Lower leg skin (tissue), 4 donors: ENCODE data around the gene SLC4A4. TPM values are rescaled to one million over a fixed set of nuclear protein-coding genes. Genes with fewer than 3 reads are reported as not detected.

Experiments
- DNase-seq, 2 donors: peaks; one replicate each; pipeline ENCODE4 v3.0.0-alpha.2; 2019; ENCODE audit warnings: low spot score in 2 of 2
- H3K4me3 ChIP-seq: fragments of 200-600 bp; sonication (generic); 2 replicates; pipeline ENCODE4 v1.5.1; 2017; ENCODE audit warnings: mild to moderate bottlenecking, low read depth; ENCODE audit not compliant: poor library complexity, severe bottlenecking
- CTCF ChIP-seq, 3 donors: fragments of 450-650 bp; IDR thresholded peaks; one replicate each; pipeline ENCODE4 v1.5.1; 2016; ENCODE audit warnings: antibody characterized with exemption in 3 of 3, mild to moderate bottlenecking in 3 of 3, moderate library complexity in 2 of 3
- POLR2A ChIP-seq, 2 donors: fragments of 450-650 bp; IDR thresholded peaks; one replicate each; pipeline ENCODE4 v1.6.1; 2016 to 2017; ENCODE audit warnings: antibody characterized with exemption in 2 of 2, mild to moderate bottlenecking in 1 of 2, moderate library complexity in 1 of 2
- WGBS, 2 donors: methylation state at CpG; one replicate each; pipeline ENCODE4 v1.1.5; 2018; 5-methylcytosine and 5-hydroxymethylcytosine counted together
- intact Hi-C: fragments of 100-400 bp; cut with DNase I; formaldehyde crosslinking; loops from one replicate; pipeline ENCODE4 v1.15.0; 2023; ENCODE audit warnings: low total_unique reads
- total RNA-seq, 4 donors: library from RNA; depleted of rRNA; stranded (reverse); fragments of >200 nt; gene quantifications; one replicate each; pipeline ENCODE4 v1.1.0, GENCODE V29; 2016

SLC4A4 gene
- total RNA-seq, 4 donors from 2014 or later: 0.25 to 0.51 (median 0.47) TPM

DNA sequence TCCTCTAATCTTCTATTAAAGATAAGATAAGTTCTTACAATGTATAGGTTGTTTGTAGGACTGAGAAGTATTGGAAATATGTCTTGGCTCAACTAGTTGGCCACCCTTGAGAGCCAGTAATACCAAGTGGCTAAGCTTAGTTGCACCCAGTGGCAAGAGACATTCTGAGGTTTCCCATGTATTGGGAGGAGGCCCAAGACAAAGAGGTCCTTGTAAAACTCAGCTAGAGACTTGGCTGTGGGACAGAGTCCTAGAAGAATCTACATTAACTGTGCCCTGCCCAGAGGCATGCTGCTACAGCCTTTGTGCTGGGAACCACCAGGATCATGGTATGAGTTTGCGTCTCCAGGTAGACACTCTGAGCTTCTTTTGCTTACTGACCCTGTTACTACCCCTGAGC is 41.9 kb upstream of the SLC4A4 start:
- intact Hi-C loops: no loop called here
- 56 to 92% methylated on average over 1 of the region's 1 CpG for WGBS, 2 donors
- peak in 1 of 2 donors; percentile 23 for DNase-seq
- H3K4me3 ChIP-seq: no peak overlapping the region
- TF ChIP-seq CTCF (IDR thresholded peaks at IDR 0.05): no peak
- TF ChIP-seq POLR2A (IDR thresholded peaks at IDR 0.05): no peak

- TF ChIP-seq POLR2A (IDR thresholded peaks at IDR 0.05) (no peak), CTCF (IDR thresholded peaks at IDR 0.05) (no peak)
- no peak overlapping the region for H3K4me3 ChIP-seq
- WGBS, 2 donors: 92 to 98% methylated on average over 8 of the region's 8 CpGs
- DNase-seq: no peak
- intact Hi-C loops: no loop called here
Measured at GRCh38 chr4:71300362-71300761, 38.5 kb upstream of the SLC4A4 start.

GRCh38 chr4:71300964-71301363 is 37.9 kb upstream of the SLC4A4 start:
- WGBS, 2 donors: 61 to 75% methylated on average over 3 of the region's 3 CpGs
- DNase-seq: no peak
- TF ChIP-seq CTCF (IDR thresholded peaks at IDR 0.05) (no peak), POLR2A (IDR thresholded peaks at IDR 0.05) (no peak)

GRCh38 chr4:71303287-71303686 is 35.5 kb upstream of the SLC4A4 start:
- 91 to 100% methylated on average over 1 of the region's 1 CpG for WGBS, 2 donors
- intact Hi-C loops: no loop called here
- TF ChIP-seq POLR2A (IDR thresholded peaks at IDR 0.05): no peak
- no peak for TF ChIP-seq CTCF (IDR thresholded peaks at IDR 0.05)
- no peak overlapping the region for H3K4me3 ChIP-seq
- no peak for DNase-seq

More at GRCh38 chr4:71300964-71301363, 37.9 kb upstream of the SLC4A4 start:
- intact Hi-C loops: no loop called here
- no peak overlapping the region for H3K4me3 ChIP-seq

DNA sequence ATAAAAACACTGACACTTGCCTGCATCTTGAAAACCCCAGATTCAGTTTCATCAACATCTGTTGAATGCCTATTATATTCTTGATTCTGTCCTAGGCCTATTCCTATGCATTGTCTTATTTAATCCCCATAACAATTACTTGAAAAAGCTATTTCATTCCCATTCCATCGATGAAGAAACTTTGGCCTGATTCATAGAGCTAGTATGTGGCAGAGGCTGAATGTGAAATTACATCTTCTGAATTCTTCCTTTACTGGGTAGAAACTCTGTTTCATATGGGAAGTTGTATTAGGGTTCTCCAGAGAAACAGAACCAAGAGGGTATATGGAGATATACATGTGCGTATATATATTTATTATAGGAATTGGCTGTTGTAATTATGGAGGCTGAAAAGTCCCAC is 35.0 kb upstream of the SLC4A4 start:
- 90 to 92% methylated on average over 2 of the region's 2 CpGs for WGBS, 2 donors
- no peak for DNase-seq
- H3K4me3 ChIP-seq: no peak overlapping the region
- no peak for TF ChIP-seq POLR2A (IDR thresholded peaks at IDR 0.05)
- TF ChIP-seq CTCF (IDR thresholded peaks at IDR 0.05): no peak
- intact Hi-C loops: no loop called here

- no peak for TF ChIP-seq CTCF (IDR thresholded peaks at IDR 0.05)
- TF ChIP-seq POLR2A (IDR thresholded peaks at IDR 0.05): no peak
- no peak for DNase-seq
- H3K4me3 ChIP-seq: no peak overlapping the region
- 72 to 75% methylated on average over 2 of the region's 2 CpGs for WGBS, 2 donors
- intact Hi-C loops: no loop called here
Measured at GRCh38 chr4:71304289-71304850, 34.5 kb upstream of the SLC4A4 start.
